ENCODE data around the gene MYO7A.

The MYO7A gene

DNA sequence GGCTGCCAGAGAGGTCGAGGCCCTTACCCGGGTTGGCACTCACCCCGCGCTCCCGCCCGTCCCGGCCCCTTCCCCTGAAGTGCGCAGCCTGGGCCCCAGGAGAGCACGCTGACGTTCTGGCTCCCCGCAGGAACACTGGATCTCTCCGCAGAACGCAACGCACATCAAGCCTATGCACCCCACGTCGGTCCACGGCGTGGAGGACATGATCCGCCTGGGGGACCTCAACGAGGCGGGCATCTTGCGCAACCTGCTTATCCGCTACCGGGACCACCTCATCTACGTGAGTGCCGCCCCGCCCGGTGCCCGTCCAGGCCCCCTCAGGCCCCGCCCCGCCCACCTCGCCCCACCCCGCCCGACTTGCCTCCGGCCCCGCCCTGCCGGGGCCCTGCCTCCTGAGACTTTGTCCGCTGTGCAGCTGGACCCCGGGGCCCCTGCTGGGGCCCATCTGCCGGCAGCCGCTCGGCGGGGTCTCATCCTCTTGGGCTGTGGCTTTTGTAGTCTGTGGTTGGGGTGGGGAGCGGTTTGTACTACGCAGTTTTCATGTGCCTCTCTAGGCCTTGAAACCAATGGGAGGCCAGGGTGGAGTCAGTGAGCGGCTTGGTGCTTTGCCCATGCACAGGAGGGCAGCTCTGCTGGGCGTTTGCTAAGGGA, 19.7 kb downstream of the MYO7A start:
- no peak for DNase-seq

GRCh38 chr11:77148963-77149715, 21.1 kb downstream of the MYO7A start:
- no peak for DNase-seq

DNA sequence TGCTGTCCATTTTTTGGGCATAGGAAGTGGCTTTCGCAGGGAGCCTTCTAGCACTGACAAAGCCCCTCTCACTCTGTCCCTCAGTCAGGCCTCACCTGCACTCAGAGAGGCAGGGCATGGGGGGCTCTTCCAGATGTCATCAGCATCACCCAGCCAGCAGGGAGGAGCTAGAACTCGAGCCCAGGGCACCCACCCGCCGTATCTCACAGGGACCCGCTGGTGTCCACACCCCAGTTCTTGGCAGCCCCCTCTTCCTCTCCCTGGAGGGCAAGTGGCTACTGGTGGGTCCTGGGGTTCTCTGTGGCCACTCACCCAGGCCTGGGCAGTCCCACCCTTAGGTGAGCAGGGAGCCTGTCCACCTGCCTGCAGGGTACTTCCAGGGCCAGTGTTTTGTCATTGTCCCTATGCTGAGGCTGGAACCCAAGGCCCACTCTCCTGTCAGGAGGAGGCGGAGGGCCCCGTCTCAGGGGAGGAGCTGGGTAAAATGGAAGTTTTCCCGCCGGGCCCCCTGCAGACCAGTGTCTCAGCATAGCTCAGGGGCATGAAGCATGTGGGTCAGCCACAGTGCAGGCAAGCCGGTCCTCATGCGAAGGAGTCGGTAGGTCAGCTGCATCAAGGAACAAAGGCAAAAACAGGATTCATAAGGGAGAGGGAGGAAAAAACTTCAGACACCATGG, 21.8 kb downstream of the MYO7A start:
- no peak for DNase-seq

- DNase-seq, result no peak
Observed at GRCh38 chr11:77150836-77151235, 22.8 kb downstream of the MYO7A start.

GRCh38 chr11:77151804-77152509, 23.9 kb downstream of the MYO7A start:
- DNase-seq, result no peak

DNA sequence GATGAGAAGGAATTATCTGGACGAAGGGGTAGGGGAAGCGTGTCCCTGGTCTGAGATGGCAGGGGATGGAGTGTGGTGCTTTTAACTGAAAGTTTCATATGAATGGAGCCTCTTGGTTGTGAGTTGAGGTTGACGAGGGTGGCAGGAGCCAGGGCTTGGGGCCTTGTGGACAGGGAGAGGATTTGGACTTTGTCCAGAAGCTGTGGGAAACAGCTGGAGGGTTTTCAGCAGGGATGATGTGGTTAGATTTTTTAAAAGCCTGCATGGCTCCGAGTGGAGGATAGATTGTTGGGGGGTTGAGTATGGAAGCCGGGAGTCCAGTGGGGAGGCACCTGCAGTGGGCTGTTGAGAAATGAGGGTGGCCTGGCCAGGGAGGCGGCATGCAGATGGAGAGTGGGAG, 24.8 kb downstream of the MYO7A start:
- no peak for DNase-seq

GRCh38 chr11:77153276-77154185, 25.5 kb downstream of the MYO7A start:
- no peak for DNase-seq

GRCh38 chr11:77154381-77155081, 26.5 kb downstream of the MYO7A start:
- no peak for DNase-seq

DNA sequence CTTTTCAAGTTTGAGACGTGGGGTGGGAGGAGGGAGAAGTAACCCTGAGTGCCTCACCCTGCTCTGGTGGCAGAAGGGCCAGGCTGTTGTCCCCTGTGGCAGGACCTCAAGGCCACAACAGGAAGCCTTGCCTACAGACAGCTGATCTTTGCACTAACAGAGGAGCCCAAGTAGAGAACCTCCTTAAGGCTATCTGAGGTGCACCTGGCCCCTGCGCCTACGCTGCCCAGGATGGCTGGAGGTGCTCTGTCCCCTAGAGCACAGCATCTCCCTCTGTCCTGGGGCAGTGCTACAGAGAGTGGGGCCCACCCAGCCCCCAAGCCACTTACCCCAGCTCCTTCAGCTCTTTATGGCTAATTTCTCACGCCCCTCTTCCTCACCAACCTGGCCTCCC, 27.0 kb downstream of the MYO7A start:
- DNase-seq, result no peak

DNA sequence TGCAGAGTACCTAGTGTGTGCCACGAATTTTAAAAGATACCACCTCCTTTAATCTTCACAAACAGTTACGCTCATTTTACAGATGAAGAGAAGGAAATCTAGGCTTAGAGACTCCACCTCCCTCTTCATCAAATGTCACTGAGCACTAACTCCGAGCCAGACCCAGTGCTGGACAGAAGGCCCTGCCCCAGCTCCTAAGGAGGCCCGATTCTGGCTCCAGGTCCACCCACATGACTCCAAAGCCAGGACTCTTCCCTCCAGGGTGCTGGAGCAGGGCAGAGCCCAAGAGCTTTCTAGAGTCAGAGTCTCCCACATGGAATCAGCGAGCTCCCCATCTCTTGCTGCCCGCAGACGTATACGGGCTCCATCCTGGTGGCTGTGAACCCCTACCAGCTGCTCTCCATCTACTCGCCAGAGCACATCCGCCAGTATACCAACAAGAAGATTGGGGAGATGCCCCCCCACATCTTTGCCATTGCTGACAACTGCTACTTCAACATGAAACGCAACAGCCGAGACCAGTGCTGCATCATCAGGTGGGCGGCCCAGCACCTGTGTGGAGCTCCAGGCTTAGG, 27.6 kb downstream of the MYO7A start:
- no peak for DNase-seq

DNA sequence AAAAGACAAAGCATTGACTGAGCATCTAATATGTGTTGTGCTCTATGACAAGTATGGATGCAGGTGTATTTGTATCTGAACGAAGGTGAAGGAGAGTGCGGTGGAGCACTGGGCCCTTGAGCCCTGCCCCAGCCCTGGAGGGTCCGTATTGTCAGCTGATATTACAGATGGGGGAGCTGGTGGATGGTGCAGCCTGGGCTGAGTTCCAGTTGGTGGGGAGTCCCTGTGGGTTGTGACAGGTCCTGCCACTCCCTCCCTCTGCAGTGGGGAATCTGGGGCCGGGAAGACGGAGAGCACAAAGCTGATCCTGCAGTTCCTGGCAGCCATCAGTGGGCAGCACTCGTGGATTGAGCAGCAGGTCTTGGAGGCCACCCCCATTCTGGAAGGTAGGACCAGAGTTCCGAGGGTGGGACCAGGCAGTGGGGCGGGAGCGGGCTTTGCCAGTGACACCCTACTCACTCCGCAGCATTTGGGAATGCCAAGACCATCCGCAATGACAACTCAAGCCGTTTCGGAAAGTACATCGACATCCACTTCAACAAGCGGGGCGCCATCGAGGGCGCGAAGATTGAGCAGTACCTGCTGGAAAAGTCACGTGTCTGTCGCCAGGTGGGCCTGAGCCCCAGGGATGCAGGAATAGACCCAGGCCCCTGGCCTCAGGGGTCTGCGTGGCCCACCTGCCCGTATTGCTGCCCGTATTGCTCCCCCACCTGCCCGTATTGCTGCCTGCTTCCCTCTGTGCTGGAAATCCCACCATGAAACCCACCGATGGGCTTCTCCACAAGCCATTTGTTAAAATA, 28.6 kb downstream of the MYO7A start:
- DNase-seq, result no peak

DNA sequence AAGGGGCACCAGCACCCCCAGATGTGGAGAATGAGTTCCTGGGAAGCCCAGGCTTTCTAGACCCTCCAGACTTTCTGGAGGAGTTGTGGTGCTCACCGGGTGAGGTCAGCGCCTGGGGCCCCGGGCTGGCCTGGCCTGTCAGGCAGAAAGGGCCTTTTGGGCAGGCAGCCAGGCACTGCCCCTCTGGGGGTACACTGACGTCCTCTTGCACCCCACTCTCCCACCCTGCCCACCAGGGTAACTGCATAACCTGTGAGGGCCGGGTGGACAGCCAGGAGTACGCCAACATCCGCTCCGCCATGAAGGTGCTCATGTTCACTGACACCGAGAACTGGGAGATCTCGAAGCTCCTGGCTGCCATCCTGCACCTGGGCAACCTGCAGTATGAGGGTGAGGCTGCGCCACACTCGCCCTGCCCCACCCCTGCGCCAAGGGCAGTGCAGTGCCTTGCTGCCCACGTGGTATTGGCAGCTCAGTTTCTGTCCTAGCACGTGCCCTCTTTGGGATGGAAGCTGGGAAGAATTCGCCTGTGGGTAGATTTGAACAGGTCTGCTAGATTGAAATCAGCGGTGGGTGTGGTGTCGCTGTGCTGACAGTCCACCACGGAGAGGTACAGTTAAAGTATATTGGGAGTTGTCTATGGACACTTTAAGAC, 30.1 kb downstream of the MYO7A start:
- no peak for DNase-seq

DNA sequence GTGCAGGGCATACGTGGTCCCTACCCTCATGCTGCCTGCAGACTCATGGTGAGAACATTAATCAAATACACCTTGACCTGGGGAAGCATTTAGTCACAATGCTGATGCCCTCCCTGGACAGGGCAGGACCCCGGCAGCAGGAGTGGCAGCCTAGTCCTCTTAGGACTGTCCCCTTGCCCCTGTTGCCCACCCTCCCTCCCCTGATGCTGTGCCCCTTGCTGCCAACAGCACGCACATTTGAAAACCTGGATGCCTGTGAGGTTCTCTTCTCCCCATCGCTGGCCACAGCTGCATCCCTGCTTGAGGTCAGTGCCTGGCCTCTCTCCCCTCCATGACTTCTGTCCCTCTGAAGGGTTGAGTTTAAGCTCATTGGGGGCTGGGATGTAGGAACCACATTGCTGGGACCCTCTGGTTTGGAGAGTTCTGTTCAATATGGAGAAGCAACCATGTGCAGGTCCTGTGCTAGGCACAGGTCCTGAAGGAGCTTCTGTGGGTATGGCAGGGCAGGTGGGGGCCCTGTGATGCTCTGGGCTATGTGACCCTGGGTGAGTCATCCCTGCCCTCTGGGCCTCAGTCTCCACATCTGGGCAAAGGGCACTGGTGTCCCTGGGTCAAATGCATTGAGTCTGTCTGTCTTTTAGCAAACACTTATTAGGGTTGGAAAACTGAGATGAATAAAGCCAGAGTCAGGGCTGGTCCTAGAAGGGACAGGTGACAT, 31.3 kb downstream of the MYO7A start:
- DNase-seq, result no peak

DNA sequence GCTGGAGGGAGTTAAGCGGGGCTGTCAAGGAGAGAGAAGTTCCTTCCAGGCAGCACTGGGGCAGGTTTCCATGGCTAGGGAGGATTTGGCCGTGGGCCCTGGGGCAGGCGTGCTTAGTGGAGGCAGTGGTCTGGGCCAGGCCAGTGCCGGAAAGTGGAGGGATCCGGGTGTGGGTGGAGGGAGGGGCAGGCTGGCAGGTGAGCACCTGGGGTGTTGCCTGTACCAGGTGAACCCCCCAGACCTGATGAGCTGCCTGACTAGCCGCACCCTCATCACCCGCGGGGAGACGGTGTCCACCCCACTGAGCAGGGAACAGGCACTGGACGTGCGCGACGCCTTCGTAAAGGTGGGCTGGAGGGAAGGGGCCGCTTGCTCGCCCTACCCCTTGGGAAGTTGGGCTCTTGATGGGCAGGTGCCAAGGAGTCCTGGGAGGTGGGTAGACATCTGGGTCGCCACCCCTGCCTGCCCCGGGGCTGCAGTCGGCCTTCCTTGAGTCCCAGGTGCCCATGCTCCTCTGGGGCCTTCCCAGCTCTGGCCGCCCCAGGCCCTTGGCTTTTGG, 32.0 kb downstream of the MYO7A start:
- no peak for DNase-seq

- DNase-seq, result no peak
Observed at GRCh38 chr11:77163271-77163670, 35.2 kb downstream of the MYO7A start.

DNA sequence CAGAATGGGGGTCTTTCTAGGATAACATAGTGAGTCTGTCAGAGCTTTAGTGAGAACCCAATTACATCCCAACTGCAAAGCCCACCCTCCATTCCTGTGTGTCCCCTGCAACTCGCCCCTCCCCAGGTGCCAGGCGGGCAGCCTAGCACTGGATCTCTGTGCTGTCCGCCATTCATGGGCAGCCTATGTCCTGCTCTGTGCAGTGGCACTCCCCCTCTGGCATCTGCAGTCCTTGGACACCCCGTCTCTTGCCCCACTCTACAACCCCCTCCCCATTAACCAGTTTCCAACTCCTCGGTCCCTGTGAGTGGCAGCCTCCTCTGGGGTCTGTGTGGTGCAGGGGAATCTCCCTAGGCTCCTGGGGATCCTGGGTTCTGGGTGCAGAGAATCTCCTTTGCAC, 37.0 kb downstream of the MYO7A start:
- no peak for DNase-seq

- no peak for DNase-seq
Observed at GRCh38 chr11:77166021-77166420, 38.0 kb downstream of the MYO7A start.

GRCh38 chr11:77167111-77167626, 39.1 kb downstream of the MYO7A start:
- no peak for DNase-seq

DNA sequence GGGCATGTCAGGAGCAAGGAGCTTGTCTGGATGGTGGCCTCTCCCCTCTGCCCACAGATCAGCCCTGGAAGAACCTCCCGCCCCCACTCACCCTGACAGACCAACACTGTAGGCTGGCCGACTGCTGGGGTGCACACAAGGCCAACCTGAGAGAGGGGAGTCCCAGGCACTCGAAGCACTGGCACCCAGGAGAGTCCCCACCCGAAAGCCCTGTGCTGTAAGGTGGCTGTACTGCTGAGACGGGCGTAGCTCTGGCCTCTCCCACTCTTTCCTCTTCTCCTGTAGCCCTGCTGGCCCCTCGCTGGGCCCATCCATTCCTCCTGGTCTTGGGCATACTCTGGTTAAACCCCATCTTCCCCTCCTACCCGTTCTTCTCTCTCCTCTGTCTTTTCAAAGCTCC, 39.7 kb downstream of the MYO7A start:
- DNase-seq, result no peak
